Natural killer cell (primary cell): ENCODE data around the gene LGI1. TPM values are rescaled to one million over a fixed set of nuclear protein-coding genes. Genes with fewer than 3 reads are reported as not detected.

Source experiments
- ATAC-seq, 3 donors: fragments of 150-1000 bp in 2 of 3; fragments of 200-7000 bp in 1 of 3; cut with Tn5 transposase; 1 replicate in 1 of 3; 2 replicates in 2 of 3; pipeline ENCODE4 v1.10.0; 2021; ENCODE audit warnings: mild to moderate bottlenecking in 2 of 3, moderate library complexity in 2 of 3
- DNase-seq, 2 donors: peaks; one replicate each; pipeline versions ENCODE4 v3.0.0 to v3.0.0-alpha.2; 2013 to 2021; ENCODE audit warnings: mixed read lengths in 1 of 2
- H3K27ac ChIP-seq: one replicate; pipeline ENCODE4 v1.5.1; 2013; ENCODE audit warnings: mild to moderate bottlenecking, low read length
- H3K27me3 ChIP-seq: one replicate; pipeline ENCODE4 v1.6.1; 2013; ENCODE audit warnings: low read length; ENCODE audit not compliant: control insufficient read depth, insufficient read depth
- H3K36me3 ChIP-seq: one replicate; pipeline ENCODE4 v1.6.1; 2013; ENCODE audit warnings: low read length; ENCODE audit not compliant: control insufficient read depth, insufficient read depth
- H3K4me1 ChIP-seq: one replicate; pipeline ENCODE4 v1.6.1; 2013; ENCODE audit warnings: low read length; ENCODE audit not compliant: control insufficient read depth, insufficient read depth
- H3K4me3 ChIP-seq: one replicate; pipeline ENCODE4 v1.5.1; 2013; ENCODE audit warnings: low read length
- H3K9me3 ChIP-seq: one replicate; pipeline ENCODE4 v1.6.1; 2013; ENCODE audit warnings: low read length; ENCODE audit not compliant: control insufficient read depth, insufficient read depth
- H3K27ac Mint-ChIP-seq, 2 donors: one replicate each; pipeline ENCODE4 v1.8.0; 2022; ENCODE audit warnings: mild to moderate bottlenecking in 2 of 2, mixed read lengths in 2 of 2, moderate library complexity in 1 of 2
- H3K27me3 Mint-ChIP-seq, 2 donors: one replicate each; pipeline ENCODE4 v1.8.0; 2022; ENCODE audit warnings: low read depth in 2 of 2, mixed read lengths in 2 of 2
- H3K36me3 Mint-ChIP-seq: one replicate; pipeline ENCODE4 v1.8.0; 2022; ENCODE audit warnings: mixed read lengths
- H3K4me1 Mint-ChIP-seq, 2 donors: one replicate each; pipeline ENCODE4 v1.8.0; 2022; ENCODE audit warnings: mixed read lengths in 2 of 2
- H3K4me3 Mint-ChIP-seq: one replicate; pipeline ENCODE4 v1.8.0; 2022; ENCODE audit warnings: mild to moderate bottlenecking, moderate library complexity, mixed read lengths
- H3K9me3 Mint-ChIP-seq, 2 donors: one replicate each; pipeline ENCODE4 v1.8.0; 2022; ENCODE audit warnings: mixed read lengths in 2 of 2
- WGBS: methylation state at CpG from one replicate; pipeline ENCODE4 v1.1.7; 2013; ENCODE audit warnings: missing lambda C conversion rate; ENCODE audit not compliant: insufficient coverage; 5-methylcytosine and 5-hydroxymethylcytosine counted together
- intact Hi-C: fragments of 100-400 bp; cut with micrococcal nuclease; formaldehyde crosslinking; loops from one replicate; pipeline ENCODE4 v1.14.2; 2022
- total RNA-seq, 4 donors: library from RNA; stranded (reverse); fragments of 120-200 nt in 1 of 4; gene quantifications; one replicate each; pipeline versions ENCODE4 v1.2.3 to v1.2.4, GENCODE V29; 2013 to 2022
- TF ChIP-seq, protein P1 (sequence below): fragments of 200-600 bp; IDR thresholded peaks from one replicate; pipeline ENCODE4 v1.8.0; 2022; ENCODE audit warnings: antibody characterized with exemption

LGI1 gene
- total RNA-seq, 3 donors from 2014 or later (not counting 1 experiment from before 2014, with no cell fraction given), result not detected

DNA sequence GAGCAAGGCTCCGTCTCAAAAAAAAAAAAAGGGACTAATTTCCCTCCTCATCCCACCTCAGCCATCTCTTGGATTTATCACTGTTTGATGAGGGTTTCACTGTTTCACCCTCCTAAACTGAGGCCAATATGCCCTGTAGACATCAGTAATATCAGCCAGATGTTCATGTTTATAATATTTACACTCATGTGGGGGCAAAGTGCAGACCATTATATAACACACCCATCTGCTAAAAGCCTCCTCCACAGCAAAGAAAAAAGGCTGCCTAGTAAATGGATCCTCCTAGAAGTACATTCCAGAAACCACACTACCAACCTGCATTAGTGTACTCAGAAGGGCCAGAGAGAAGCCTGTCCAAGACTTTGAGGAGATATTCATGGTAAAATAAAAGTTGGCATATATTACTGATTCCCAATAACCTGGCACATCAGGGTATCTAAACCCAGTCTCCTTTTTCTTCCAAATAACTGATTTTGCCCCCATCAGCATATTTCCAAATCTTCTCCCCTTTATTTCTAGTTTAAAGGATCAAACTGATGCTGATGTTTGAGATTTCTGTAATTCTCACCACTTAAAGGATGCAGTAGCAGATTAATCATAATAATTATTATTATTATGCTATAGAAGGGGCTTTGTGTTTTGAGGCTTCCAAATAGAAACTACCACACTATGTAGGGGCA, 55.1 kb downstream of the LGI1 start:
- Mint-ChIP-seq H3K4me1 (no peaks in the 10 kb centered on the region), H3K9me3 (no peaks in the 10 kb centered on the region), H3K27ac (no peak overlapping the region), H3K36me3 (no peaks in the 10 kb centered on the region), H3K27me3 (peaks cover 23 to 31% of the 10 kb centered on the region in 2 donors), H3K4me3 (no peak overlapping the region)
- WGBS, result 100% methylated on average over 1 of the region's 1 CpG
- Histone ChIP-seq H3K4me3 (no peak overlapping the region), H3K4me1 (no peaks in the 10 kb centered on the region), H3K27ac (no peak overlapping the region), H3K9me3 (no peaks in the 10 kb centered on the region), H3K27me3 (no peaks in the 10 kb centered on the region), H3K36me3 (no peaks in the 10 kb centered on the region)
- no peak for DNase-seq
- intact Hi-C loops, result no loop called here
- no peak for ATAC-seq
- TF ChIP-seq, protein P1, sequence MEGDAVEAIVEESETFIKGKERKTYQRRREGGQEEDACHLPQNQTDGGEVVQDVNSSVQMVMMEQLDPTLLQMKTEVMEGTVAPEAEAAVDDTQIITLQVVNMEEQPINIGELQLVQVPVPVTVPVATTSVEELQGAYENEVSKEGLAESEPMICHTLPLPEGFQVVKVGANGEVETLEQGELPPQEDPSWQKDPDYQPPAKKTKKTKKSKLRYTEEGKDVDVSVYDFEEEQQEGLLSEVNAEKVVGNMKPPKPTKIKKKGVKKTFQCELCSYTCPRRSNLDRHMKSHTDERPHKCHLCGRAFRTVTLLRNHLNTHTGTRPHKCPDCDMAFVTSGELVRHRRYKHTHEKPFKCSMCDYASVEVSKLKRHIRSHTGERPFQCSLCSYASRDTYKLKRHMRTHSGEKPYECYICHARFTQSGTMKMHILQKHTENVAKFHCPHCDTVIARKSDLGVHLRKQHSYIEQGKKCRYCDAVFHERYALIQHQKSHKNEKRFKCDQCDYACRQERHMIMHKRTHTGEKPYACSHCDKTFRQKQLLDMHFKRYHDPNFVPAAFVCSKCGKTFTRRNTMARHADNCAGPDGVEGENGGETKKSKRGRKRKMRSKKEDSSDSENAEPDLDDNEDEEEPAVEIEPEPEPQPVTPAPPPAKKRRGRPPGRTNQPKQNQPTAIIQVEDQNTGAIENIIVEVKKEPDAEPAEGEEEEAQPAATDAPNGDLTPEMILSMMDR, result no peak

DNA sequence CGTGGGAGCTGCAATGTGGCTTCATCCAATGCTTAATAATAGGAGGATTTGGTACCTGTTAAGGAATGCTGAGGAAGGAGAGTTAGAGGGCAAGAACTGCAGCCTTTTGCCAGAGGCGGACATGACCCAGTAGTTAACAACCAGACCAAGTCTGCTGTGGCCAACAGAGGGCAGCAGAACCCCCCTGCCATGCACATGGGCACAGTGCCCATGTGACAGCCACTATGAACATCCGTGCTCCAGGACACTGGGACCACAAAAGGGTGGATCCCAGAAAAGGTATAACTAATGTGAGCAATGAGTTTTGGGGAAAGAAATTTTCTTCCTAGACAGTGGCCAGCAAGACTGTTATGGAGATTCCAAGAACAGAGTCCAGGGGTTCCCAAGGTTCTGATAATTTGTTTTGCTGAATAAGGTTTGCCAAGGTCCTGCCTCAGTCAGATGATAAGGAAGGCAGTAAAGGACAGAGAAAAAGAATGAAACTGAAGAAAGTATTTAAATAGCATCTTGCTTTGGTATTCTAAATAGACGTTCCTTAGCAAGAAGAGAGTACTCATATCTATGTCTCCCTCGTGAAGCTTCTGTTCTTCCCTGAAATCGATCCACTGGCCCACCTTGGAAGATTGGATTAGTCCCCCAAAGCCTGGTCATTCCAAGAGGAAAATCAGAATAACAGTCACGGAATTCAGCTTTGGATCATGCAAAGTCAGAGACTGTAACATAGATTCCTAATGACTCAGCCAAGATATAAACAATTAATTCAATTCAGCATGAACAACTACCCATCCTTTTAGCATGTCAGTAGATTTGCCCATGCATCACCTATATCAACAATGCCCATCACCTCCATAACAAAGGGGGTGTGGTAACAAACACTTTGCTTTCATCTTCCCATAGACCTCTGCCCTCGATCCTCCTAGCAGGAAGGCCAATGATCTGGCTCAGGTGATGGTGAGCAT, 56.0 kb downstream of the LGI1 start:
- intact Hi-C loops, result no loop called here
- H3K9me3 ChIP-seq, result no peaks in the 10 kb centered on the region
- TF ChIP-seq, protein P1, result no peak
- no peaks in the 10 kb centered on the region for H3K27me3 ChIP-seq
- Mint-ChIP-seq H3K9me3 (no peaks in the 10 kb centered on the region), H3K36me3 (no peaks in the 10 kb centered on the region), H3K4me1 (no peaks in the 10 kb centered on the region), H3K4me3 (no peak overlapping the region), H3K27me3 (peaks cover 28 to 31% of the 10 kb centered on the region in 2 donors), H3K27ac (no peak overlapping the region)
- WGBS, result 61% methylated on average over 8 of the region's 8 CpGs
- DNase-seq (peak in 1 of 2 donors; percentile 45), ATAC-seq (peak in 2 of 3 donors; percentile 53 to 57)
- no peak overlapping the region for H3K27ac ChIP-seq
- no peak overlapping the region for H3K4me3 ChIP-seq
- no peaks in the 10 kb centered on the region for H3K4me1 ChIP-seq
- no peaks in the 10 kb centered on the region for H3K36me3 ChIP-seq

DNA sequence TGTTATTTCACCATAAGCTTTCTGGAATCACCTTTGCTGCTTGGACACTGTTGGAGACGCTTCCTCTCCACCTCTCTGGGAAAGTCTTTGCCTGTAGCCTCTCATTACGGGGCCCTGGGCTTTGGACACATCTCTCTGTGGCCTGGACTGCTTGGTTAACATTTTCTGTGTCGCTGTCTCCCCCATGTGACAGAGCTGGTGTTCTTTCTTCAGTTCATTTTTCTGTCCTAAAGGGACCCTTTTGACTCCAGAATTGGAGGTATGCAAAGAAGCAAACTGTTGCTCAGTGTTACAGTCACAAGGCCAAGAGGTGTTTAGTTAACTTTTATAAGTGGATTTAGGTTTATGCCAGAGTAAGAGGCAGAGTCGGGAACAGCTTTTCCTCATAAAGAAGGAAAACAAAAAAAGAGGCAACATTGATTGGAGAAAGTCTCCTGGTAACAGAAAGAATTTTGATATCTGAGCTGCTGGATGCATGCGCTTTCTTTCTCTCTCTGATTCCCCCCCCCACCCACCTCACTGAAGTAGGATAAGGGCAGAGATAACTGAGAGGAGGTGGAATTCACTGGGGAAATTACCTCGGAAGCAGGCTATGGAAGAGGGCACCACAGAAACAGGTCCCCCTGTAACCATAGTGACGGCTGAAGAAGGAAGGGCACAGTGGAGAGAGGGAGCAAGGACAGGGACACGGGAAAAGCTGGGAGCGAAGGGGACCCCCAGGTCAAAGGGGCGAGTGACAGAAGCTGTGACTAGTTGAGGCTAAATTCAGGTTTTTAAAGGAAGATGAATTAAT, 57.8 kb downstream of the LGI1 start:
- Histone ChIP-seq H3K9me3 (no peaks in the 10 kb centered on the region), H3K4me1 (no peaks in the 10 kb centered on the region), H3K4me3 (no peak overlapping the region), H3K27me3 (no peaks in the 10 kb centered on the region), H3K36me3 (no peaks in the 10 kb centered on the region), H3K27ac (no peak overlapping the region)
- intact Hi-C loops, result no loop called here
- ATAC-seq (no peak), DNase-seq (no peak)
- Mint-ChIP-seq H3K4me1 (no peaks in the 10 kb centered on the region), H3K4me3 (no peak overlapping the region), H3K36me3 (no peaks in the 10 kb centered on the region), H3K27me3 (peaks cover 28 to 36% of the 10 kb centered on the region in 2 donors), H3K9me3 (no peaks in the 10 kb centered on the region), H3K27ac (no peak overlapping the region)
- TF ChIP-seq, protein P1, result no peak
- 52% methylated on average over 9 of the region's 10 CpGs for WGBS
